Stimulated activated memory B cell treated with anti-CD40 and anti-IgM and Interleukin-4, amounts not matched to agents 10 μg/mL and 1 μg/mL and 100 μg/mL, for 72 hours (primary cell): ENCODE results near the gene ERBB4.

Source experiments
- ATAC-seq: fragments of 150-1000 bp; cut with Tn5 transposase; 2 replicates; pipeline ENCODE4 v1.10.0; 2021
- H3K27ac Mint-ChIP-seq: one replicate; pipeline ENCODE4 v1.8.0; 2022; ENCODE audit warnings: mild to moderate bottlenecking, mixed read lengths
- H3K27me3 Mint-ChIP-seq: one replicate; pipeline ENCODE4 v1.8.0; 2022; ENCODE audit warnings: mixed read lengths
- H3K36me3 Mint-ChIP-seq: one replicate; pipeline ENCODE4 v1.8.0; 2022; ENCODE audit warnings: mixed read lengths
- H3K4me1 Mint-ChIP-seq: one replicate; pipeline ENCODE4 v1.8.0; 2022; ENCODE audit warnings: mixed read lengths
- H3K4me3 Mint-ChIP-seq: one replicate; pipeline ENCODE4 v1.8.0; 2022; ENCODE audit warnings: mild to moderate bottlenecking, moderate library complexity, mixed read lengths
- H3K9me3 Mint-ChIP-seq: one replicate; pipeline ENCODE4 v1.8.0; 2022; ENCODE audit warnings: mixed read lengths

ERBB4 gene

GRCh38 chr2:212328712-212329496 is 209.7 kb downstream of the ERBB4 start:
- H3K9me3 Mint-ChIP-seq = no peaks in the 10 kb centered on the region

GRCh38 chr2:212328136-212328535 is 210.5 kb downstream of the ERBB4 start:
- H3K9me3 Mint-ChIP-seq = no peaks in the 10 kb centered on the region
- H3K36me3 Mint-ChIP-seq = no peaks in the 10 kb centered on the region
- no peaks in the 10 kb centered on the region for H3K4me1 Mint-ChIP-seq
- no peaks in the 10 kb centered on the region for H3K27me3 Mint-ChIP-seq
- no peak overlapping the region for H3K27ac Mint-ChIP-seq
- ATAC-seq = no peak
- no peak overlapping the region for H3K4me3 Mint-ChIP-seq

More at GRCh38 chr2:212328712-212329496, 209.7 kb downstream of the ERBB4 start:
- no peaks in the 10 kb centered on the region for H3K27me3 Mint-ChIP-seq
- H3K4me3 Mint-ChIP-seq = no peak overlapping the region
- no peaks in the 10 kb centered on the region for H3K36me3 Mint-ChIP-seq
- no peaks in the 10 kb centered on the region for H3K4me1 Mint-ChIP-seq
- no peak overlapping the region for H3K27ac Mint-ChIP-seq
- ATAC-seq = no peak

- H3K9me3 Mint-ChIP-seq = no peaks in the 10 kb centered on the region
- no peak overlapping the region for H3K4me3 Mint-ChIP-seq
- H3K27ac Mint-ChIP-seq = no peak overlapping the region
- no peak for ATAC-seq
- no peaks in the 10 kb centered on the region for H3K36me3 Mint-ChIP-seq
- no peaks in the 10 kb centered on the region for H3K4me1 Mint-ChIP-seq
- H3K27me3 Mint-ChIP-seq = no peaks in the 10 kb centered on the region
Observed at GRCh38 chr2:212327171-212327809, 211.3 kb downstream of the ERBB4 start.

GRCh38 chr2:212318636-212319035 is 220.0 kb downstream of the ERBB4 start:
- Mint-ChIP-seq H3K36me3 (no peaks in the 10 kb centered on the region), H3K4me3 (no peak overlapping the region), H3K9me3 (no peaks in the 10 kb centered on the region), H3K4me1 (no peaks in the 10 kb centered on the region), H3K27me3 (no peaks in the 10 kb centered on the region), H3K27ac (no peak overlapping the region)
- ATAC-seq = no peak

GRCh38 chr2:212314680-212315079 is 223.9 kb downstream of the ERBB4 start:
- no peaks in the 10 kb centered on the region for H3K27me3 Mint-ChIP-seq
- no peak overlapping the region for H3K4me3 Mint-ChIP-seq
- no peaks in the 10 kb centered on the region for H3K4me1 Mint-ChIP-seq

GRCh38 chr2:212311807-212312404 is 226.7 kb downstream of the ERBB4 start:
- no peaks in the 10 kb centered on the region for H3K9me3 Mint-ChIP-seq
- H3K27me3 Mint-ChIP-seq = no peaks in the 10 kb centered on the region
- no peaks in the 10 kb centered on the region for H3K4me1 Mint-ChIP-seq
- H3K36me3 Mint-ChIP-seq = no peaks in the 10 kb centered on the region
- ATAC-seq = no peak
- no peak overlapping the region for H3K27ac Mint-ChIP-seq
- no peak overlapping the region for H3K4me3 Mint-ChIP-seq

More at GRCh38 chr2:212314680-212315079, 223.9 kb downstream of the ERBB4 start:
- Mint-ChIP-seq H3K36me3 (no peaks in the 10 kb centered on the region), H3K9me3 (no peaks in the 10 kb centered on the region), H3K27ac (no peak overlapping the region)
- no peak for ATAC-seq

- no peaks in the 10 kb centered on the region for H3K27me3 Mint-ChIP-seq
- no peaks in the 10 kb centered on the region for H3K36me3 Mint-ChIP-seq
- peaks cover 3% of the 10 kb centered on the region for H3K9me3 Mint-ChIP-seq
- ATAC-seq = no peak
- no peak overlapping the region for H3K4me3 Mint-ChIP-seq
- no peak overlapping the region for H3K27ac Mint-ChIP-seq
- no peaks in the 10 kb centered on the region for H3K4me1 Mint-ChIP-seq
Observed at GRCh38 chr2:212299943-212300342, 238.7 kb downstream of the ERBB4 start.

- no peak overlapping the region for H3K27ac Mint-ChIP-seq
- no peak for ATAC-seq
- H3K4me1 Mint-ChIP-seq = no peaks in the 10 kb centered on the region
- H3K4me3 Mint-ChIP-seq = no peak overlapping the region
- peaks cover 3% of the 10 kb centered on the region for H3K9me3 Mint-ChIP-seq
- no peaks in the 10 kb centered on the region for H3K27me3 Mint-ChIP-seq
- no peaks in the 10 kb centered on the region for H3K36me3 Mint-ChIP-seq
Observed at GRCh38 chr2:212299333-212299732, 239.3 kb downstream of the ERBB4 start.

- no peaks in the 10 kb centered on the region for H3K27me3 Mint-ChIP-seq
- H3K4me1 Mint-ChIP-seq = no peaks in the 10 kb centered on the region
- peaks cover 3% of the 10 kb centered on the region for H3K9me3 Mint-ChIP-seq
- ATAC-seq = no peak
- no peak overlapping the region for H3K27ac Mint-ChIP-seq
- no peaks in the 10 kb centered on the region for H3K36me3 Mint-ChIP-seq
- no peak overlapping the region for H3K4me3 Mint-ChIP-seq
Observed at GRCh38 chr2:212295571-212295970, 243.0 kb downstream of the ERBB4 start.

GRCh38 chr2:212294816-212295215 is 243.8 kb downstream of the ERBB4 start:
- Mint-ChIP-seq H3K27me3 (no peaks in the 10 kb centered on the region), H3K4me3 (no peak overlapping the region), H3K27ac (no peak overlapping the region), H3K4me1 (no peaks in the 10 kb centered on the region), H3K36me3 (no peaks in the 10 kb centered on the region), H3K9me3 (peaks cover 3% of the 10 kb centered on the region)
- ATAC-seq = no peak

GRCh38 chr2:212289301-212289700 is 249.3 kb downstream of the ERBB4 start:
- Mint-ChIP-seq H3K36me3 (no peaks in the 10 kb centered on the region), H3K27ac (no peak overlapping the region), H3K4me3 (no peak overlapping the region), H3K4me1 (no peaks in the 10 kb centered on the region), H3K9me3 (no peaks in the 10 kb centered on the region), H3K27me3 (no peaks in the 10 kb centered on the region)
- no peak for ATAC-seq

- no peaks in the 10 kb centered on the region for H3K9me3 Mint-ChIP-seq
- no peak for ATAC-seq
- no peaks in the 10 kb centered on the region for H3K4me1 Mint-ChIP-seq
- no peaks in the 10 kb centered on the region for H3K27me3 Mint-ChIP-seq
- no peak overlapping the region for H3K4me3 Mint-ChIP-seq
- no peak overlapping the region for H3K27ac Mint-ChIP-seq
- H3K36me3 Mint-ChIP-seq = no peaks in the 10 kb centered on the region
Observed at GRCh38 chr2:212288308-212288707, 250.3 kb downstream of the ERBB4 start.

GRCh38 chr2:212284166-212284565 is 254.4 kb downstream of the ERBB4 start:
- no peaks in the 10 kb centered on the region for H3K9me3 Mint-ChIP-seq
- no peak overlapping the region for H3K27ac Mint-ChIP-seq
- no peaks in the 10 kb centered on the region for H3K27me3 Mint-ChIP-seq
- no peaks in the 10 kb centered on the region for H3K36me3 Mint-ChIP-seq
- H3K4me1 Mint-ChIP-seq = no peaks in the 10 kb centered on the region
- ATAC-seq = no peak
- no peak overlapping the region for H3K4me3 Mint-ChIP-seq

GRCh38 chr2:212282671-212283261 is 255.8 kb downstream of the ERBB4 start:
- Mint-ChIP-seq H3K4me1 (no peaks in the 10 kb centered on the region), H3K36me3 (no peaks in the 10 kb centered on the region), H3K27ac (no peak overlapping the region), H3K4me3 (no peak overlapping the region), H3K27me3 (no peaks in the 10 kb centered on the region), H3K9me3 (no peaks in the 10 kb centered on the region)
- no peak for ATAC-seq

GRCh38 chr2:212276813-212277212 is 261.8 kb downstream of the ERBB4 start:
- no peaks in the 10 kb centered on the region for H3K4me1 Mint-ChIP-seq
- H3K4me3 Mint-ChIP-seq = no peak overlapping the region
- no peaks in the 10 kb centered on the region for H3K27me3 Mint-ChIP-seq
- H3K27ac Mint-ChIP-seq = no peak overlapping the region
- no peaks in the 10 kb centered on the region for H3K9me3 Mint-ChIP-seq
- no peak for ATAC-seq
- no peaks in the 10 kb centered on the region for H3K36me3 Mint-ChIP-seq
